ENCODE measurements around the gene SEMA3B. TPM values are rescaled to one million over a fixed set of nuclear protein-coding genes. Genes with fewer than 3 reads are reported as not detected.

Gene SEMA3B
- polyA plus RNA-seq, 1 donor (not counting 4 experiments of a cell fraction or from before 2014, with no cell fraction given) = 0.58 TPM

DNA sequence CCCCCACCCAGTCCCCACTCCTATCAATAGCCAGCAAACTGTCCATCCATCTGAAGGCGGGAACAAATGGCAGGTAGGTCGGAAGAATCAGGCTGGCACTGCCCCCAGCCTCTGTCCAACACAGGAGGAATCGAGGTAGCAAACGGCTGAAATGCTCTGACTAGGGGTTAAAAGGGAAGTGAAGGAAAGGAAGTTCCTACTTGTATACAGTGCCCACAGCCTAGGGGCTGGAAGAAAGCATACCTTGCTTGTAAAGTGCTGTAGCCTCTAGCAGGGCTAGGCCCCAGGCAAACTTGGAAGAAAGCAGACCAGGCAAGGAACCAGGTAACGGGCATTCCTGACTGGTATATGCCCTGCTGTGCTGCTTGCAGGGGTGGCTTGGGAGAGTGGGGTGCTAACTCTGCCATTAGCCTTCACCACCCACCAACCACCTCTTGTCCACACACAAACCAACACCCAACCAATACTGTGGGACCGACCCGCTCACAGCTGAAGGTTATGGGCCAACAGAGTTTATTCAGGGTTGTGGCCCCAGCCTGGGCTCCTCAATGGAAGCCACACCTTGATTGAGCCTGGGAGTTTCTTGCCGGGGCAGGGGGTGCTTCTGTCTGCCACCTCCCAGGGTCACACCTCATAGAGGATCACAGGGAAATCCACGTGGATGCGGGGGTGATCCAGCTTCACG is 56.7 kb downstream of the SEMA3B start:
- DNase-seq (ENCODE audit: low read depth, low spot score) = no peak
- H3K4me3 ChIP-seq (ENCODE audit: control insufficient read depth in 2 of 3, extremely low read depth in 1 of 3, insufficient read depth in 2 of 3, low read depth in 1 of 3, low read length in 3 of 3) = no peak overlapping the region
- H2AFZ ChIP-seq (ENCODE audit: control insufficient read depth, low read length) = no peak overlapping the region
- H3K36me3 ChIP-seq (ENCODE audit: control insufficient read depth in 2 of 2, extremely low read depth in 1 of 2, insufficient read depth in 2 of 2, low read length in 2 of 2) = peaks cover 16 to 24% of the 10 kb centered on the region in 2 experiments
- no peaks in the 10 kb centered on the region for H3K9me3 ChIP-seq (ENCODE audit: control insufficient read depth, low read depth, low read length)
- TF ChIP-seq, protein P1, sequence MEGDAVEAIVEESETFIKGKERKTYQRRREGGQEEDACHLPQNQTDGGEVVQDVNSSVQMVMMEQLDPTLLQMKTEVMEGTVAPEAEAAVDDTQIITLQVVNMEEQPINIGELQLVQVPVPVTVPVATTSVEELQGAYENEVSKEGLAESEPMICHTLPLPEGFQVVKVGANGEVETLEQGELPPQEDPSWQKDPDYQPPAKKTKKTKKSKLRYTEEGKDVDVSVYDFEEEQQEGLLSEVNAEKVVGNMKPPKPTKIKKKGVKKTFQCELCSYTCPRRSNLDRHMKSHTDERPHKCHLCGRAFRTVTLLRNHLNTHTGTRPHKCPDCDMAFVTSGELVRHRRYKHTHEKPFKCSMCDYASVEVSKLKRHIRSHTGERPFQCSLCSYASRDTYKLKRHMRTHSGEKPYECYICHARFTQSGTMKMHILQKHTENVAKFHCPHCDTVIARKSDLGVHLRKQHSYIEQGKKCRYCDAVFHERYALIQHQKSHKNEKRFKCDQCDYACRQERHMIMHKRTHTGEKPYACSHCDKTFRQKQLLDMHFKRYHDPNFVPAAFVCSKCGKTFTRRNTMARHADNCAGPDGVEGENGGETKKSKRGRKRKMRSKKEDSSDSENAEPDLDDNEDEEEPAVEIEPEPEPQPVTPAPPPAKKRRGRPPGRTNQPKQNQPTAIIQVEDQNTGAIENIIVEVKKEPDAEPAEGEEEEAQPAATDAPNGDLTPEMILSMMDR (optimal IDR thresholded peaks at IDR 0.05 in 1 of 3, IDR thresholded peaks at IDR 0.05 in 1 of 3, conservative IDR thresholded peaks at IDR 0.05 in 1 of 3; ENCODE audit: extremely low read depth in 1 of 3, insufficient read depth in 2 of 3, low read length in 3 of 3) = no peak
- no peak for TF ChIP-seq EZH2 (IDR thresholded peaks at IDR 0.05; ENCODE audit: low read length)
- no peaks in the 10 kb centered on the region for H3K27me3 ChIP-seq (ENCODE audit: control insufficient read depth, extremely low read depth, insufficient read depth, low read length)
- H3K4me1 ChIP-seq (ENCODE audit: control insufficient read depth, extremely low read depth, insufficient read depth, low read length) = peaks cover 16% of the 10 kb centered on the region
- no peak overlapping the region for H3K9ac ChIP-seq (ENCODE audit: control insufficient read depth, extremely low read depth, insufficient read depth, low read length)
- H3K4me2 ChIP-seq (ENCODE audit: control insufficient read depth, extremely low read depth, insufficient read depth, low read depth, low read length) = no peak overlapping the region
- FAIRE-seq = no peak
- dilution Hi-C loops (cut with MboI; ENCODE audit: extremely low pct_ligation_motif_present, low sequenced_read_pairs) = no loop called here
- no peaks in the 10 kb centered on the region for H3K9me1 ChIP-seq (ENCODE audit: control insufficient read depth, extremely low read depth, insufficient read depth, low read length)
- H4K20me1 ChIP-seq (ENCODE audit: control insufficient read depth, extremely low read depth, insufficient read depth, low read length) = no peaks in the 10 kb centered on the region
- no peak overlapping the region for H3K27ac ChIP-seq (ENCODE audit: control insufficient read depth, insufficient read depth, low read length)
- H3K79me2 ChIP-seq (ENCODE audit: control insufficient read depth, insufficient read depth, low read length) = peaks cover 27% of the 10 kb centered on the region

DNA sequence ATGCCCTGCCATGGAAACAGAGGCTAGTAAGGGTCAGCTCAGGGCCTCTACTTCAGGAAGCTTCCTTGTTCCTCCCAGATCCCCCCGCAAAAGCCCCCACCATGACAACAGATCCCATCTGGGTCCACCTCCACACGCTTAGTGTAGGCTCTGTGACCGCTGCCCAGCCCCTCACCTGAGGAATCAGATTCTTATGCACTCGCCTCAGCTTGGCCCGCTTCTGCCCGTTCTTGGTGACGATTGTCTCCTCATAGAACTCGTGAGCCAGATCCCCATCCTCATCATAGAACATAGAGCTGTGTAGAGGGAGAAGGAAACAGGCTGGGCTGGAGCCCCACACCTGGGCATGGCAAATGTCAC is 57.2 kb downstream of the SEMA3B start:
- DNase-seq (ENCODE audit: low read depth, low spot score) = no peak
- TF ChIP-seq, protein P1 (optimal IDR thresholded peaks at IDR 0.05 in 1 of 3, IDR thresholded peaks at IDR 0.05 in 1 of 3, conservative IDR thresholded peaks at IDR 0.05 in 1 of 3; ENCODE audit: extremely low read depth in 1 of 3, insufficient read depth in 2 of 3, low read length in 3 of 3) = no peak
- TF ChIP-seq EZH2 (IDR thresholded peaks at IDR 0.05; ENCODE audit: low read length) = no peak
- no peak overlapping the region for H3K9ac ChIP-seq (ENCODE audit: control insufficient read depth, extremely low read depth, insufficient read depth, low read length)
- no peaks in the 10 kb centered on the region for H3K27me3 ChIP-seq (ENCODE audit: control insufficient read depth, extremely low read depth, insufficient read depth, low read length)
- no peaks in the 10 kb centered on the region for H3K9me3 ChIP-seq (ENCODE audit: control insufficient read depth, low read depth, low read length)
- dilution Hi-C loops (cut with MboI; ENCODE audit: extremely low pct_ligation_motif_present, low sequenced_read_pairs) = no loop called here
- FAIRE-seq = no peak
- no peak overlapping the region for H3K4me2 ChIP-seq (ENCODE audit: control insufficient read depth, extremely low read depth, insufficient read depth, low read depth, low read length)
- peaks cover 28% of the 10 kb centered on the region for H3K79me2 ChIP-seq (ENCODE audit: control insufficient read depth, insufficient read depth, low read length)
- no peaks in the 10 kb centered on the region for H4K20me1 ChIP-seq (ENCODE audit: control insufficient read depth, extremely low read depth, insufficient read depth, low read length)
- no peaks in the 10 kb centered on the region for H3K9me1 ChIP-seq (ENCODE audit: control insufficient read depth, extremely low read depth, insufficient read depth, low read length)
- H3K36me3 ChIP-seq (ENCODE audit: control insufficient read depth in 2 of 2, extremely low read depth in 1 of 2, insufficient read depth in 2 of 2, low read length in 2 of 2) = peaks cover 21 to 29% of the 10 kb centered on the region in 2 experiments
- H3K27ac ChIP-seq (ENCODE audit: control insufficient read depth, insufficient read depth, low read length) = no peak overlapping the region
- no peak overlapping the region for H2AFZ ChIP-seq (ENCODE audit: control insufficient read depth, low read length)
- no peak overlapping the region for H3K4me3 ChIP-seq (ENCODE audit: control insufficient read depth in 2 of 3, extremely low read depth in 1 of 3, insufficient read depth in 2 of 3, low read depth in 1 of 3, low read length in 3 of 3)
- H3K4me1 ChIP-seq (ENCODE audit: control insufficient read depth, extremely low read depth, insufficient read depth, low read length) = peaks cover 16% of the 10 kb centered on the region

All from keratinocyte (primary cell).